AG04449 (cell line): ENCODE data around the gene MAD1L1.

Experiments used
- CTCF ChIA-PET: fragments of 350-600 bp; formaldehyde crosslinking; extraction: SDS; loops from one replicate; lab custom pipeline; 2021; ENCODE audit warnings: antibody characterized with exemption; lab: Yijun Ruan, JAX
- POLR2A ChIA-PET: fragments of 400-600, 350-600 bp; formaldehyde crosslinking; extraction: SDS; loops from one replicate; lab custom pipeline; 2020; ENCODE audit warnings: antibody characterized with exemption, inconsistent platforms; lab: Yijun Ruan, JAX
- DNase-seq: peaks from one replicate; pipeline ENCODE4 v3.0.0-alpha.2; 2010; ENCODE audit warnings: low read depth, low spot score
- H3K4me3 ChIP-seq: 2 replicates; pipeline ENCODE4 v1.5.1; 2011; ENCODE audit warnings: low read depth, mild to moderate bottlenecking, control low read depth, low read length
- CTCF ChIP-seq: IDR thresholded peaks from one replicate; pipeline ENCODE4 v1.5.1; 2011; ENCODE audit warnings: mild to moderate bottlenecking, moderate library complexity, low read length, control low read depth, inconsistent platforms; ENCODE audit not compliant: insufficient read depth; ENCODE audit errors: missing control alignments

MAD1L1 gene

GRCh38 chr7:1814089-1814811, 418.5 kb downstream of the MAD1L1 start:
- no peak for TF ChIP-seq CTCF
- no peak overlapping the region for H3K4me3 ChIP-seq
- DNase-seq: no peak
- ChIA-PET POLR2A (no interaction called here), CTCF (interaction anchor here (1.7 to 2.1 kb wide), 2 partner anchors 36 to 395 kb away, joined by 3 to 7 read pairs; no protein-coding TSS in a partner anchor)

- ChIA-PET POLR2A (no interaction called here), CTCF (interaction anchor here (1.7 to 2.1 kb wide), 2 partner anchors 37 to 396 kb away, joined by 3 to 7 read pairs; no protein-coding TSS in a partner anchor)
- DNase-seq: no peak
These were observed 419.2 kb downstream of the MAD1L1 start for GRCh38 chr7:1813394-1814088.

GRCh38 chr7:1812509-1813393, 420.0 kb downstream of the MAD1L1 start:
- no peak for DNase-seq
- peak; percentile 21 for TF ChIP-seq CTCF
- no peak overlapping the region for H3K4me3 ChIP-seq
- POLR2A ChIA-PET: no interaction called here
- CTCF ChIA-PET: interaction anchor here (1.7 to 2.1 kb wide), 2 partner anchors 38 to 397 kb away, joined by 3 to 7 read pairs; no protein-coding TSS in a partner anchor

More at GRCh38 chr7:1813394-1814088, 419.2 kb downstream of the MAD1L1 start:
- H3K4me3 ChIP-seq: no peak overlapping the region
- TF ChIP-seq CTCF: no peak

GRCh38 chr7:1811850-1812508, 420.8 kb downstream of the MAD1L1 start:
- ChIA-PET POLR2A (no interaction called here), CTCF (no interaction called here)
- TF ChIP-seq CTCF: no peak
- no peak for DNase-seq
- no peak overlapping the region for H3K4me3 ChIP-seq

GRCh38 chr7:1810961-1811849, 421.5 kb downstream of the MAD1L1 start:
- DNase-seq: no peak
- no peak for TF ChIP-seq CTCF
- ChIA-PET CTCF (no interaction called here), POLR2A (no interaction called here)
- no peak overlapping the region for H3K4me3 ChIP-seq
